ENCODE data around the gene HBG2.
"Not testable (repeated sequence)": the region's sequence is repeated elsewhere in the genome, so short reads cannot be mapped to it uniquely, and the experiment has no call there.

The HBG2 gene

DNA sequence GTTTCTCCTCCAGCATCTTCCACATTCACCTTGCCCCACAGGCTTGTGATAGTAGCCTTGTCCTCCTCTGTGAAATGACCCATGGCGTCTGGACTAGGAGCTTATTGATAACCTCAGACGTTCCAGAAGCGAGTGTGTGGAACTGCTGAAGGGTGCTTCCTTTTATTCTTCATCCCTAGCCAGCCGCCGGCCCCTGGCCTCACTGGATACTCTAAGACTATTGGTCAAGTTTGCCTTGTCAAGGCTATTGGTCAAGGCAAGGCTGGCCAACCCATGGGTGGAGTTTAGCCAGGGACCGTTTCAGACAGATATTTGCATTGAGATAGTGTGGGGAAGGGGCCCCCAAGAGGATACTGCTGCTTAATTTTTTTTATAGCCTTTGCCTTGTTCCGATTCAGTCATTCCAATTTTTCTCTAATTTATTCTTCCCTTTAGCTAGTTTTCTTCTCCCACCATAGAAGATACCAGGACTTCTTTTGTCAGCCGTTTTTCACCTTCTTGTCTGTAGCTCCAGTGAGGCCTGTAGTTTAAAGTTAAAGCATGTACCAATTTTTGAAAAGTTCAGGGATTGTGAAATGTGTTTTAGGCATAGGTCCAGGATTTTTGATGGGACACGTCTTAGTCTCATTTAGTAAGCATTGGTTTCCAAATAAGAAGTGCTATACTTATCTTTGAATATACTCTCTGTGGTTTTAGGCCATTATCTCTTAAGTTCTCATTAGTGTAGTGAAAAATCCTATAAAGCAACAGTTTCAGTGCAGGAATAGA lies at the start of gene HBG2:
Gene HBG2 (minus strand): TSS at position 136 of the 768 bp plus-strand sequence. CDS start 53 bp downstream, at position 83.
- DNase-seq (ENCODE audit: low read depth, low spot score), result not testable (repeated sequence)

DNA sequence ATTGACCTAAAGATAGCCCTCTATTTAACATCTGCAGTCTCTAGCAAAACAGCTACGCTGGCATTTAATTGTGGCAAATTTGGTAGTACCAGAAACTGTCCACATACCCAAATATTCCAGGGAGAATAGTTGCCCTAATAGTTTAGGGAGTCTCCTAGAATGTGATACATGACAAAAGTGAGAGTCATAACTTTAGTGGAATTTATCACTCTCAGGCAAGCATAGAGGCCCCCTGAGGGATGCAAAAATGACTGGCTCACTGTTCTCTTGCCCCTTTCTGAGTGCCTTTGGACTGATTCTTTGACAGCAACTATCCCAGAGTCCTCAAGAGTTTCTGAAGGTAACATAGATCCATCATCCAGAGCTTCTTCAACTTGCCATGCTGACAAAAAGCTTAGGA lies 49.5 kb upstream of the HBG2 start:
- DNase-seq (ENCODE audit: low read depth, low spot score), result no peak

DNA sequence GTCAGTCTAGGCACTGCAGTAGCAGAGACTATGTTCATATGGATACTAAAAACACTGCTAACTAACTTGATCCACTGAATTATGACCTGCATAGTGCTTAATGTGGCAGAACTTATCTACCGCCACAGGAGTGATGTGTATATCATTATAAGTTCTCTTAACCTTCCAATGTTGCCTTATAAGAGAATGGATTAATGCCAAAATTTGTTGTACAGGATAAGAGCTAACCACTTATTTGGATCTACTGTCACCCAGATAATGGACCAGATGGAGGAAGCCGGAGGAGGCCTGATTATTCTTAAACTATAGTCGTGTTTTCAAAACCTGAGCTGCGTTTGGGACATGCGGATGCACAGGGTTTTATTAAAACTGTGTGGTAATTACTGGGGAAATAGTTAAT lies 49.0 kb upstream of the HBG2 start:
- no peak for DNase-seq (ENCODE audit: low read depth, low spot score)

DNA sequence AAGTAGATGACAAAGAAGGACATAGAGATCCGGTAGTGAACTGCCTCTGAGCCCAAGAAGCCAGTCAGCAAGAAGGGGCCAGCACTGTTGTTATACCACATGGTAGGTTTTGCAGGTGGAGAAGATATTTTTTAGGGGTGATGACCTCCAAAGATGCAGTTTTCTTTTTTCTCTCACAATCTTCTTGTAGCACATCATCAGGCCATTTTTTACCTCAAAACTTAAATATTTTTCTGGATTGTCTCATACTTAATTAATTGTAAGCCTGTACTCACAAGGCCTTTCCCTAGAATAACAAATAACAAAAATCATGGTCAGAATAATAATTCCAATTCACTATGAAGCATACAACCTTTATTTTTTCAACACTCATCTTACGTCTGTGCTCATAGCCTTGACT lies 47.3 kb upstream of the HBG2 start, which contains the start of gene OR51B4:
Gene OR51B4 (minus strand): TSS at position 101 of the 400 bp plus-strand sequence. CDS start 0 bp downstream, at position 101.
- DNase-seq (ENCODE audit: low read depth, low spot score), result no peak

- DNase-seq (ENCODE audit: low read depth, low spot score), result no peak
Observed at GRCh38 chr11:5300251-5300650, 45.7 kb upstream of the HBG2 start.

GRCh38 chr11:5298451-5298850 lies 43.9 kb upstream of the HBG2 start:
- DNase-seq (ENCODE audit: low read depth, low spot score), result no peak

- DNase-seq (ENCODE audit: low read depth, low spot score), result no peak
Observed at GRCh38 chr11:5297721-5298323, 43.2 kb upstream of the HBG2 start.

DNA sequence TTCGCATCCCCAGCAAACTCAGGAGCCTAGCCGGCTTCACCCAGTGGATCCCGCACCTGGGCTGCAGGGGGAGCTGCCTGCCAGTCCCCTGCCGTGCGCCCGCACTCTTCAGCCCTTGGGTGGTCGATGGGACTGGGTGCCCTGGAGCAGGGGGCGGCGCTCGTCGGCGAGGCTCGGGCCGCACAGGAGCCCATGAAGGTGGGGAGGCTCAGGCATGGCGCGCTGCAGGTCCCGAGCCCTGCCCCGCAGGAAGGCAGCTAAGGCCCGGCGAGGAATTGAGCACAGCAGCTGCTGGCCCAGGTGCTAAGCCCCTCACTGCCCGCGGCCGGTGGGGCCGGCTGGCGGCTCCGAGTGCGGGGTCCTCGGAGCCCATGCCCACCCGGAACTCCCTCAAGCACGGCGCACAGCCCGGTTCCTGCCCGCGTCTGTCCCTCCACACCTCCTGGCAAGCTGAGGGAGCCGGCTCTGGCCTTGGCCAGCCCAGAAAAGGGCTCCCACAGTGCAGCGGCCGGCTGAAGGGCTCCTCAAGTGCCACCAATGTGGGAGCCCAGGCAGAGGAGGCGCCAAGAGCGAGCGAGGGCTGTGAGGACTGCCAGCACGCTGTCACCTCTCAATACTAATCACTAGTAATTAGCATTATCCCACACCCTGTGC lies 39.9 kb upstream of the HBG2 start:
- not testable (repeated sequence) for DNase-seq (ENCODE audit: low read depth, low spot score)

- DNase-seq (ENCODE audit: low read depth, low spot score), result no peak
Observed at GRCh38 chr11:5293028-5293427, 38.4 kb upstream of the HBG2 start.

DNA sequence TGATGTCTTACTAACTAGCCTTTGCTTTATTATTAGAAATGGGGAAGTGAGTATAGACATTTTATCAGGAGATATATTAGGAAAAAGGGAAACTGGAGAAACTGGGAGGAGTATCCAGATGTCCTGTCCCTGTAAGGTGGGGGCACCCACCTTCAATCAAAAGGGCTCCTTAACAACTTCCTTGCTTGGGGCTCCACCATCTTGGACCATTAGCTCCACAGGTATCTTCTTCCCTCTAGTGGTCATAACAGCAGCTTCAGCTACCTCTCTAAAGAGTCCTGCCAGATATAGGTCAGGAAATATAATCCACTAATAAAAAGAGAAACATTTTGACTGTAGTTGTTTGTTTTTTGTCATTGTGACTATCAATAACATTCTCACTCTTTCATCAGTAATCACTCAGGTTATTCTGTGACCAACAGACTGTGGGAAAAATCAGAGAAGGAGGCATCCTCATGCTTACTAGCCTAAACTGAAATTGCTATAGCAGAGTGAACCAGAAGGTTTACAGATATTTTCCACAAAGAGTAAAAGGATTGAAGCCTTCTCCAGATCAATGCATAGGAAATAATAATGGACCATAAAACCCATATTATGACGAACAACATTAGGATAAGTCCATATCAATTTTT lies 36.7 kb upstream of the HBG2 start:
- no peak for DNase-seq (ENCODE audit: low read depth, low spot score)

DNA sequence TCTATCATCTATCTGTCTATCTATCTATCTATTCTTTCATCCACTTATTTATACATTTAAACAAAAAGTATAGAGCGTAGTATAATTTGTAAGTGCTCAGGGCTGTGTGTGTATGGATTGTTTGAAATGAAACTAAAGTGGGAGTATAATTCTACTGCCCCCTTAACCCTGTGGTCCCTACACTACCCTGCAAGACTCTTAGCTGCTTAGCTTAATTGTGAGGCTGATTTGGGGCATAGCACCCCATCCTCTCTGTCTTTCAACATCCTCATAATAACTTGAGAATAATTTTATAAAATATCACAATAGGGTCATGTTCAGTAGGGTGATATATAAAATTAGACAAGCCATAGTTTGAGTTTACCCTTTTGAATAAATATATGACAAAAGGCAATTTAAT lies 35.5 kb upstream of the HBG2 start:
- DNase-seq (ENCODE audit: low read depth, low spot score), result no peak

DNA sequence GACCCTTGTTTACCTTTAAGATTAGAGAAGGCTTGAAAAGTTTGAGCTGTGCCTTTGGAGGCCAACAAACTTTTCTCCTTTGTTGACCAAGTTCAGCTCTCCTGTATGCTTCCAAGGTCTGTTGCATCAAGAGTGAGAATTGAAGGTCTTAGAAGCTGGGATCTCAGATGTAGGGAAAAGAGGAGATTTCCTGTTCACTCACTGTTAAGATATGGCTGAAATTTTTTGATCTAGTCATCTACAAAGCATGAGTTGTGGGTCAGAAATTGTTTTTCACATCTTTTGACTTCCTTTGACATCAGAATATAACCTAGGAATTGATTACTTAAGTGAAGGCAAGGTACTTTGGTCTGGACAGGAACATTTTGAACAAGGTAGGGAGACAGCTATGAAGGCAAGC lies 35.1 kb upstream of the HBG2 start:
- no peak for DNase-seq (ENCODE audit: low read depth, low spot score)

GRCh38 chr11:5288906-5289550 lies 34.4 kb upstream of the HBG2 start:
- DNase-seq (ENCODE audit: low read depth, low spot score), result no peak

GRCh38 chr11:5288108-5288905 lies 33.7 kb upstream of the HBG2 start:
- no peak for DNase-seq (ENCODE audit: low read depth, low spot score)

DNA sequence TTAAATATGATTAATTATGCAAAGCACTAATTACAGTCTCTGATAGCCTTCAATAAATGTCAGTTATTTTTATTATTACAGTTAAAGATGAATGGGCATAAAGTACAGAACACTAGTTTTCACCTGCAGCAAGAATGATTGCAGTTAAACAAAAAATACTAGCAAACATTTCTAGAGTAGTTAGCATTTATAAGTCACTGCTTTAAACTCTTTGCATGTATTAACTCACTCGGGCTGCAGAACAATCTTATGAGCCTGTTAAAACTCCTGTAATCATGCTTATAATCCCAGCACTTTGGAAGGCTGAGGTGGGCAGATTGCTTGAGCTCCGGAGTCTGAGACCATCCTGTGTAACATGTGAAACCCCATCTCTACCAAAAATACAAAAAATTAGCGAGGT lies 32.3 kb upstream of the HBG2 start:
- DNase-seq (ENCODE audit: low read depth, low spot score), result no peak

GRCh38 chr11:5286351-5286750 lies 31.8 kb upstream of the HBG2 start:
- no peak for DNase-seq (ENCODE audit: low read depth, low spot score)

GRCh38 chr11:5285703-5286340 lies 31.2 kb upstream of the HBG2 start:
- no peak for DNase-seq (ENCODE audit: low read depth, low spot score)

GRCh38 chr11:5284637-5285036 lies 30.1 kb upstream of the HBG2 start:
- no peak for DNase-seq (ENCODE audit: low read depth, low spot score)

- no peak for DNase-seq (ENCODE audit: low read depth, low spot score)
Observed at GRCh38 chr11:5283882-5284281, 29.3 kb upstream of the HBG2 start.

DNA sequence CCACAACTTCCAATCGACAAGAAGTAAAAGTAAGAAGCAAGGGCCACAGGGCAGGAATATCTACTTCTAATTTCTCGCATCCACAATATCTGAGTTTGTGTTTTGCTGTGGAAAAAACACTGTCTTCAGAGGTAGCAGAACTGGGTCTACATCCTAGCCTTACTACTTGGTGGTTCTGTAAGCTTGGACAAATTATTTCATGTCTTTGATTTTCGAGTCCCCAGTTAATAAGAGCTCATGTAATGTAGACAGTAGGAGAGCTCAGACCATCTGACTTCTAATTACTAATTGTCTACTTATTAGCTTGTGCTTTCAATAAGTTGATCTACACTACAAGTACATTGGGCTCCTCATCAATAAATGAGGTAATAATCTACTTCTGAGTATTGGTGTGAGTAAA lies 28.5 kb upstream of the HBG2 start:
- no peak for DNase-seq (ENCODE audit: low read depth, low spot score)

Measured in activated naive CD8-positive, alpha-beta T cell treated with anti-CD3 and anti-CD28 coated beads, Interleukin-2, amount 50 U/mL, for 16 hours (primary cell).